GM12878 (cell line): Measurements from ENCODE around the gene UBE3B.

Experiments used
- ASH2L ChIP-seq: fragments of 300-600, 200-600 bp; sonication (generic); IDR thresholded peaks from 2 replicates; pipeline ENCODE4 v1.6.1; 2017; ENCODE audit warnings: low read depth, mild to moderate bottlenecking, borderline replicate concordance
- POLR2AphosphoS5 ChIP-seq: IDR thresholded peaks from 2 replicates; pipeline ENCODE4 v1.6.1; 2011; ENCODE audit warnings: mild to moderate bottlenecking, low read length, inconsistent platforms
- RCOR1 ChIP-seq: conservative IDR thresholded peaks from 2 replicates; pipeline ENCODE4 v1.6.1; 2012; ENCODE audit warnings: low read depth, low read length, improper control_type of control experiment
- TCF12 ChIP-seq: IDR thresholded peaks from 2 replicates; pipeline ENCODE4 v1.6.1; 2011; ENCODE audit warnings: low read depth, mild to moderate bottlenecking, low read length
- TF ChIP-seq, protein P1 (sequence below), 3 experiments: IDR thresholded peaks in 2 of 3; conservative IDR thresholded peaks in 1 of 3; 2 replicates each; pipeline ENCODE4 v1.5.1; 2011; ENCODE audit warnings: low read depth in 3 of 3, low read length in 3 of 3, mild to moderate bottlenecking in 3 of 3, control low read depth in 2 of 3, moderate library complexity in 2 of 3, inconsistent platforms in 1 of 3, mixed read lengths in 1 of 3; ENCODE audit not compliant: control insufficient read depth in 2 of 3, insufficient read depth in 1 of 3; ENCODE audit errors: extremely low read depth in 1 of 3
- TF ChIP-seq, protein P2 (sequence below): IDR thresholded peaks from 2 replicates; pipeline ENCODE4 v1.6.1; 2012; ENCODE audit warnings: low read depth, low read length, improper control_type of control experiment
- TF ChIP-seq, protein P3 (sequence below): fragments of 450-650 bp; IDR thresholded peaks from 2 replicates; pipeline ENCODE4 v1.6.1; 2016; ENCODE audit warnings: mild to moderate bottlenecking
- TF ChIP-seq, protein P4 (sequence below): fragments of 450-650 bp; IDR thresholded peaks from 2 replicates; pipeline ENCODE4 v1.6.1; 2017; ENCODE audit warnings: mild to moderate bottlenecking

DNA sequence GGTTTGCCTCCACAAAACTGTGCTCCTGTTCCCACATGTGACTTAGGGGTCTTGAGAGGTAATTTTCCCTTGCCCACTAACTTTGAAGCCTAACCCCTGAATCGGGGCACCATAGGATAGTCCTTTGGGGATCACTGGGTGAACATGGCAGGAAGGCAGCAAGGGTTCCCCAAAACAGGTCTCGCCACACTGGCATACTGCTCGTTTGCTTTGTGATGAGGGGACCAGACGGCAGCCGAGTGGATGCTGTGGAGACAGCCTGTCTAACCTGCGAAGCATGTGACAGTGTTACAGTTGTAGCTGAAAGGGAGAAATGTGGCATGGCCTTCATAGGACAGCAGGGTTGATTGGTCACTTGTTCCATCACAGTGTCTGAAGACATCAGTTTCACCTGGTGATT lies 42.4 kb downstream of the UBE3B start:
- TF ChIP-seq, protein P1, sequence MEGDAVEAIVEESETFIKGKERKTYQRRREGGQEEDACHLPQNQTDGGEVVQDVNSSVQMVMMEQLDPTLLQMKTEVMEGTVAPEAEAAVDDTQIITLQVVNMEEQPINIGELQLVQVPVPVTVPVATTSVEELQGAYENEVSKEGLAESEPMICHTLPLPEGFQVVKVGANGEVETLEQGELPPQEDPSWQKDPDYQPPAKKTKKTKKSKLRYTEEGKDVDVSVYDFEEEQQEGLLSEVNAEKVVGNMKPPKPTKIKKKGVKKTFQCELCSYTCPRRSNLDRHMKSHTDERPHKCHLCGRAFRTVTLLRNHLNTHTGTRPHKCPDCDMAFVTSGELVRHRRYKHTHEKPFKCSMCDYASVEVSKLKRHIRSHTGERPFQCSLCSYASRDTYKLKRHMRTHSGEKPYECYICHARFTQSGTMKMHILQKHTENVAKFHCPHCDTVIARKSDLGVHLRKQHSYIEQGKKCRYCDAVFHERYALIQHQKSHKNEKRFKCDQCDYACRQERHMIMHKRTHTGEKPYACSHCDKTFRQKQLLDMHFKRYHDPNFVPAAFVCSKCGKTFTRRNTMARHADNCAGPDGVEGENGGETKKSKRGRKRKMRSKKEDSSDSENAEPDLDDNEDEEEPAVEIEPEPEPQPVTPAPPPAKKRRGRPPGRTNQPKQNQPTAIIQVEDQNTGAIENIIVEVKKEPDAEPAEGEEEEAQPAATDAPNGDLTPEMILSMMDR (IDR thresholded peaks at IDR 0.05 in 2 of 3, conservative IDR thresholded peaks at IDR 0.05 in 1 of 3; ENCODE audit: control insufficient read depth in 2 of 3, extremely low read depth in 1 of 3, insufficient read depth in 1 of 3, low read depth in 3 of 3, low read length in 3 of 3), result no peak
- no peak for TF ChIP-seq POLR2AphosphoS5
- no peak for TF ChIP-seq ASH2L
- TF ChIP-seq, protein P2, sequence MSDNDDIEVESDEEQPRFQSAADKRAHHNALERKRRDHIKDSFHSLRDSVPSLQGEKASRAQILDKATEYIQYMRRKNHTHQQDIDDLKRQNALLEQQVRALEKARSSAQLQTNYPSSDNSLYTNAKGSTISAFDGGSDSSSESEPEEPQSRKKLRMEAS, result no peak
- TF ChIP-seq, protein P3, sequence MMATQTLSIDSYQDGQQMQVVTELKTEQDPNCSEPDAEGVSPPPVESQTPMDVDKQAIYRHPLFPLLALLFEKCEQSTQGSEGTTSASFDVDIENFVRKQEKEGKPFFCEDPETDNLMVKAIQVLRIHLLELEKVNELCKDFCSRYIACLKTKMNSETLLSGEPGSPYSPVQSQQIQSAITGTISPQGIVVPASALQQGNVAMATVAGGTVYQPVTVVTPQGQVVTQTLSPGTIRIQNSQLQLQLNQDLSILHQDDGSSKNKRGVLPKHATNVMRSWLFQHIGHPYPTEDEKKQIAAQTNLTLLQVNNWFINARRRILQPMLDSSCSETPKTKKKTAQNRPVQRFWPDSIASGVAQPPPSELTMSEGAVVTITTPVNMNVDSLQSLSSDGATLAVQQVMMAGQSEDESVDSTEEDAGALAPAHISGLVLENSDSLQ, result no peak
- TF ChIP-seq, protein P4, sequence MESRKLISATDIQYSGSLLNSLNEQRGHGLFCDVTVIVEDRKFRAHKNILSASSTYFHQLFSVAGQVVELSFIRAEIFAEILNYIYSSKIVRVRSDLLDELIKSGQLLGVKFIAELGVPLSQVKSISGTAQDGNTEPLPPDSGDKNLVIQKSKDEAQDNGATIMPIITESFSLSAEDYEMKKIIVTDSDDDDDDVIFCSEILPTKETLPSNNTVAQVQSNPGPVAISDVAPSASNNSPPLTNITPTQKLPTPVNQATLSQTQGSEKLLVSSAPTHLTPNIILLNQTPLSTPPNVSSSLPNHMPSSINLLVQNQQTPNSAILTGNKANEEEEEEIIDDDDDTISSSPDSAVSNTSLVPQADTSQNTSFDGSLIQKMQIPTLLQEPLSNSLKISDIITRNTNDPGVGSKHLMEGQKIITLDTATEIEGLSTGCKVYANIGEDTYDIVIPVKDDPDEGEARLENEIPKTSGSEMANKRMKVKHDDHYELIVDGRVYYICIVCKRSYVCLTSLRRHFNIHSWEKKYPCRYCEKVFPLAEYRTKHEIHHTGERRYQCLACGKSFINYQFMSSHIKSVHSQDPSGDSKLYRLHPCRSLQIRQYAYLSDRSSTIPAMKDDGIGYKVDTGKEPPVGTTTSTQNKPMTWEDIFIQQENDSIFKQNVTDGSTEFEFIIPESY, result no peak
- TF ChIP-seq RCOR1, result no peak
- TF ChIP-seq TCF12, result no peak
